GM18519 (cell line): ENCODE data around the gene DCST1.
A peak's percentile ranks its signal among the peaks of the same experiment; 100 is the strongest.

Experiments used
- ATAC-seq: cut with Tn5 transposase; IDR thresholded peaks from one replicate; pipeline ENCODE4 v1.9.1; 2021; ENCODE audit warnings: mild to moderate bottlenecking, moderate library complexity; ENCODE audit not compliant: unreplicated experiment, low FRiP score

DCST1 gene

GRCh38 chr1:155050560-155051341 is 17.1 kb downstream of the DCST1 start, which contains the start of gene ADAM15:
Gene ADAM15, plus strand, starts transcription at chr1:155051316. Its CDS starts 71 bp downstream, at chr1:155051387.
- ATAC-seq: peak; percentile 44

GRCh38 chr1:155051342-155051776 is 17.7 kb downstream of the DCST1 start:
- no peak for ATAC-seq

GRCh38 chr1:155051777-155052398 is 18.3 kb downstream of the DCST1 start:
- ATAC-seq: no peak

GRCh38 chr1:155052439-155053395 is 19.1 kb downstream of the DCST1 start:
- no peak for ATAC-seq

- ATAC-seq: no peak
Measured at GRCh38 chr1:155053531-155054105, 20.0 kb downstream of the DCST1 start.

- ATAC-seq: no peak
Measured at GRCh38 chr1:155057104-155057503, 23.5 kb downstream of the DCST1 start.

- no peak for ATAC-seq
Measured at GRCh38 chr1:155057788-155058211, 24.2 kb downstream of the DCST1 start.

- no peak for ATAC-seq
Measured at GRCh38 chr1:155060736-155061135, 27.1 kb downstream of the DCST1 start.

GRCh38 chr1:155061381-155062150 is 27.9 kb downstream of the DCST1 start:
- ATAC-seq: no peak

GRCh38 chr1:155062151-155062686 is 28.6 kb downstream of the DCST1 start:
- no peak for ATAC-seq

GRCh38 chr1:155062702-155063411 is 29.2 kb downstream of the DCST1 start:
- ATAC-seq: no peak

GRCh38 chr1:155063550-155064110 is 30.0 kb downstream of the DCST1 start, which contains the start of gene EFNA4:
Gene EFNA4, plus strand, starts transcription at chr1:155063740. Its CDS starts 84 bp downstream, at chr1:155063824.
- no peak for ATAC-seq

GRCh38 chr1:155064111-155064831 is 30.6 kb downstream of the DCST1 start:
- no peak for ATAC-seq

- ATAC-seq: no peak
Measured at GRCh38 chr1:155064832-155065429, 31.3 kb downstream of the DCST1 start.

- ATAC-seq: no peak
Measured at GRCh38 chr1:155066777-155067176, 33.2 kb downstream of the DCST1 start.

- no peak for ATAC-seq
Measured at GRCh38 chr1:155068599-155068998, 35.0 kb downstream of the DCST1 start.

- ATAC-seq: no peak
Measured at GRCh38 chr1:155069551-155070157, 36.0 kb downstream of the DCST1 start.
